ENCODE measurements around the gene SGSM2. TPM values are rescaled to one million over a fixed set of nuclear protein-coding genes. Genes with fewer than 3 reads are reported as not detected.
A peak's percentile ranks its signal among the peaks of the same experiment; 100 is the strongest.

Gene SGSM2
- total RNA-seq, 1 donor from 2014 or later: 113 TPM

- DNase-seq (ENCODE audit: low spot score): peak; percentile 95
These were observed 62.5 kb downstream of the SGSM2 start for GRCh38 chr17:2399572-2400473.

GRCh38 chr17:2400474-2400866 lies 63.2 kb downstream of the SGSM2 start:
- DNase-seq (ENCODE audit: low spot score): no peak

- DNase-seq (ENCODE audit: low spot score): peak; percentile 96
These were observed 63.6 kb downstream of the SGSM2 start, which contains the start of gene MNT for GRCh38 chr17:2400877-2401425. TSS of gene MNT (minus strand) at chr17:2401060. CDS start at chr17:2400712, 348 bp downstream.

GRCh38 chr17:2401426-2402221 lies 64.3 kb downstream of the SGSM2 start:
- DNase-seq (ENCODE audit: low spot score): peak; percentile 100

- no peak for DNase-seq (ENCODE audit: low spot score)
These were observed 65.2 kb downstream of the SGSM2 start for GRCh38 chr17:2402544-2402943.

GRCh38 chr17:2403044-2403443 lies 65.7 kb downstream of the SGSM2 start:
- DNase-seq (ENCODE audit: low spot score): no peak

GRCh38 chr17:2405247-2405926 lies 68.1 kb downstream of the SGSM2 start:
- DNase-seq (ENCODE audit: low spot score): no peak

GRCh38 chr17:2406271-2406902 lies 69.1 kb downstream of the SGSM2 start:
- peak; percentile 67 for DNase-seq (ENCODE audit: low spot score)

GRCh38 chr17:2406903-2407790 lies 69.8 kb downstream of the SGSM2 start:
- peak; percentile 86 for DNase-seq (ENCODE audit: low spot score)

GRCh38 chr17:2410951-2411350 lies 73.7 kb downstream of the SGSM2 start:
- no peak for DNase-seq (ENCODE audit: low spot score)

- DNase-seq (ENCODE audit: low spot score): no peak
These were observed 75.3 kb downstream of the SGSM2 start for GRCh38 chr17:2412561-2413021.

- no peak for DNase-seq (ENCODE audit: low spot score)
These were observed 77.3 kb downstream of the SGSM2 start for GRCh38 chr17:2414446-2415064.

GRCh38 chr17:2415081-2415480 lies 77.8 kb downstream of the SGSM2 start:
- DNase-seq (ENCODE audit: low spot score): no peak

GRCh38 chr17:2416010-2416734 lies 78.9 kb downstream of the SGSM2 start:
- peak; percentile 91 for DNase-seq (ENCODE audit: low spot score)

GRCh38 chr17:2418572-2418971 lies 81.3 kb downstream of the SGSM2 start:
- DNase-seq (ENCODE audit: low spot score): no peak

GRCh38 chr17:2419486-2419885 lies 82.2 kb downstream of the SGSM2 start:
- DNase-seq (ENCODE audit: low spot score): no peak

GRCh38 chr17:2420176-2420575 lies 82.9 kb downstream of the SGSM2 start:
- DNase-seq (ENCODE audit: low spot score): no peak

- no peak for DNase-seq (ENCODE audit: low spot score)
These were observed 84.2 kb downstream of the SGSM2 start for GRCh38 chr17:2421315-2422147.
